ENCODE results near the gene MEDAG.

The MEDAG gene

DNA sequence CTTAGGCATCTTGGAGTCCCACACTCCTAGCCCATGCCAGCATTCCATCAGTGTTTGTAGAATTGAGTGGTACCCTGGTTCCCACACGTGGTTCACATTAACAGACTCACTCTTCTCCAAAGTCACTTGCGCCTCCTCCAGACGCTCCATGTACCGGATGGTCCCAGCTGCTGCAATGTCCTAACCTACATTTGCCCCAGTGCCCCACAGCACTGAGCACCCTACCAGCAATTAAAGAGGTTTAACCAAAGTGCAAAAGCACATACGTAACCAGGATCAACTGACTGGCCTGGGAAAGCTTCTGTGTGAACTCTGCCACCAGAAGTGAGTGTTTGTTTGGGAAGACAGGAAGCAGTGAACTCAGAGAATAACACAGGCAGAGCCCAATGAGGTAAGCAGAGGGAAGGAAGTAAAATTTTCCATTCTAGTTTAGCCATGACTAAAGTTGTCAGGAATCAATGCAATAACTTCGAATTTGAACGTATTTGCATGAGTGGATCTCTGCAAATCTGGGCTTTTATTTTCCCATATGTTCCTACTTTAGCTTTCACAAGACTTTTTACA, 7.3 kb upstream of the MEDAG start:
- H3K14ac ChIP-seq (ENCODE audit: low read length in 2 of 2): no peak overlapping the region
- peak overlapping the region; percentile 35 to 75 for H3K18ac ChIP-seq (ENCODE audit: low read depth in 1 of 2, low read length in 2 of 2)
- H4K91ac ChIP-seq (ENCODE audit: low read length): peak overlapping the region; percentile 7
- H3K9ac ChIP-seq (ENCODE audit: low read length): peak overlapping the region; percentile 82
- no peak overlapping the region for H3K23ac ChIP-seq (ENCODE audit: low read length in 2 of 2)
- H3K4me2 ChIP-seq (ENCODE audit: low read length, poor library complexity, severe bottlenecking): no peak overlapping the region
- H2BK120ac ChIP-seq (ENCODE audit: low read depth, low read length): no peak overlapping the region
- H3K4me3 ChIP-seq (ENCODE audit: insufficient read depth in 1 of 2, low read depth in 1 of 2, low read length in 2 of 2): peak overlapping the region in 1 of 2 experiments; percentile 40
- peaks cover 12% of the 10 kb centered on the region for H3K4me1 ChIP-seq (ENCODE audit: control insufficient read depth, insufficient read depth, low read depth, low read length)
- H2AK5ac ChIP-seq (ENCODE audit: low read length, severe bottlenecking): peak overlapping the region; percentile 4
- H2BK5ac ChIP-seq (ENCODE audit: low read depth, low read length, poor library complexity, severe bottlenecking): no peak overlapping the region
- no peaks in the 10 kb centered on the region for H3K36me3 ChIP-seq (ENCODE audit: control insufficient read depth in 1 of 2, insufficient read depth in 2 of 2, low read depth in 1 of 2, low read length in 2 of 2)
- no peaks in the 10 kb centered on the region for H3K27me3 ChIP-seq (ENCODE audit: control insufficient read depth in 1 of 2, insufficient read depth in 1 of 2, low read length in 2 of 2)
- no peak overlapping the region for H2AFZ ChIP-seq (ENCODE audit: low read depth, low read length)
- DNase-seq: peak; percentile 100
- no peaks in the 10 kb centered on the region for H3K9me3 ChIP-seq (ENCODE audit: control insufficient read depth, low read length)
- no peak overlapping the region for H4K8ac ChIP-seq (ENCODE audit: low read length)
- peak overlapping the region; percentile 2 to 47 for H2BK12ac ChIP-seq (ENCODE audit: low read length in 2 of 2)
- H3K79me1 ChIP-seq (replicated peaks; ENCODE audit: low read length, poor library complexity, severe bottlenecking): peaks cover 2% of the 10 kb centered on the region
- H2BK15ac ChIP-seq (ENCODE audit: low read depth, poor library complexity, severe bottlenecking): no peak overlapping the region
- 25% methylated on average over 5 of the region's 7 CpGs for WGBS
- H3K4ac ChIP-seq (ENCODE audit: low read depth in 1 of 2, low read length in 2 of 2): peak overlapping the region in 1 of 2 experiments; percentile 5
- peak overlapping the region; percentile 71 for H3K27ac ChIP-seq (ENCODE audit: low read length, poor library complexity, severe bottlenecking)

DNA sequence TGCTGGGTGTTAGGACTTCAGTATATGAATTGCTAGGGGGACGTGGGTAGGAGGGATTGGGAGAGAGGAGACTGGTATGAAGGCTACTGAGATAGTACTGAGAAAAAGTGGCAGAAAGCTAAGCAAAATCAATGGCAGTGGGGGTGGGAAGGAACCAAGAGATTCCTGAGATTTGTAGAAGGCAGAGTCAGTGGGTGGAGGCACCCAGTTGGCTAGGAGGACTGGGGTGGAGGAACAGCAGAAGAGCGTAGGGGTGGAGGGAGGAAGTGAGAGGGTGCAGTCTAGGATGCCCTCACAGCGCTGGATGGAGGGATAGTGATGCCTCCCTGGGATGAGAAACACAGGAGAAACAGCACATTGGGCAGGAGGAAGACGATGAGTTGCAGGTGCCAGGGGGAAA, 5.6 kb upstream of the MEDAG start:
- Histone ChIP-seq H3K27me3 (ENCODE audit: control insufficient read depth in 1 of 2, insufficient read depth in 1 of 2, low read length in 2 of 2) (no peaks in the 10 kb centered on the region), H4K8ac (ENCODE audit: low read length) (no peak overlapping the region), H3K27ac (ENCODE audit: low read length, poor library complexity, severe bottlenecking) (no peak overlapping the region), H3K9me3 (ENCODE audit: control insufficient read depth, low read length) (no peaks in the 10 kb centered on the region), H3K4ac (ENCODE audit: low read depth in 1 of 2, low read length in 2 of 2) (peak overlapping the region; percentile 1 to 65), H3K4me2 (ENCODE audit: low read length, poor library complexity, severe bottlenecking) (no peak overlapping the region), H3K9ac (ENCODE audit: low read length) (peak overlapping the region; percentile 82), H3K18ac (ENCODE audit: low read depth in 1 of 2, low read length in 2 of 2) (peak overlapping the region in 1 of 2 experiments; percentile 75), H2BK5ac (ENCODE audit: low read depth, low read length, poor library complexity, severe bottlenecking) (no peak overlapping the region), H4K91ac (ENCODE audit: low read length) (peak overlapping the region; percentile 22), H3K36me3 (ENCODE audit: control insufficient read depth in 1 of 2, insufficient read depth in 2 of 2, low read depth in 1 of 2, low read length in 2 of 2) (no peaks in the 10 kb centered on the region), H2BK12ac (ENCODE audit: low read length in 2 of 2) (peak overlapping the region; percentile 92 to 95), H2BK120ac (ENCODE audit: low read depth, low read length) (peak overlapping the region; percentile 24), H2AFZ (ENCODE audit: low read depth, low read length) (no peak overlapping the region), H2AK5ac (ENCODE audit: low read length, severe bottlenecking) (peak overlapping the region; percentile 67), H2BK15ac (ENCODE audit: low read depth, poor library complexity, severe bottlenecking) (no peak overlapping the region), H3K79me1 (replicated peaks; ENCODE audit: low read length, poor library complexity, severe bottlenecking) (peaks cover 2% of the 10 kb centered on the region), H3K14ac (ENCODE audit: low read length in 2 of 2) (no peak overlapping the region), H3K4me1 (ENCODE audit: control insufficient read depth, insufficient read depth, low read depth, low read length) (peaks cover 12% of the 10 kb centered on the region), H3K4me3 (ENCODE audit: insufficient read depth in 1 of 2, low read depth in 1 of 2, low read length in 2 of 2) (peak overlapping the region in 1 of 2 experiments; percentile 14), H3K23ac (ENCODE audit: low read length in 2 of 2) (no peak overlapping the region)
- no peak for DNase-seq
- 94% methylated on average over 4 of the region's 4 CpGs for WGBS

DNA sequence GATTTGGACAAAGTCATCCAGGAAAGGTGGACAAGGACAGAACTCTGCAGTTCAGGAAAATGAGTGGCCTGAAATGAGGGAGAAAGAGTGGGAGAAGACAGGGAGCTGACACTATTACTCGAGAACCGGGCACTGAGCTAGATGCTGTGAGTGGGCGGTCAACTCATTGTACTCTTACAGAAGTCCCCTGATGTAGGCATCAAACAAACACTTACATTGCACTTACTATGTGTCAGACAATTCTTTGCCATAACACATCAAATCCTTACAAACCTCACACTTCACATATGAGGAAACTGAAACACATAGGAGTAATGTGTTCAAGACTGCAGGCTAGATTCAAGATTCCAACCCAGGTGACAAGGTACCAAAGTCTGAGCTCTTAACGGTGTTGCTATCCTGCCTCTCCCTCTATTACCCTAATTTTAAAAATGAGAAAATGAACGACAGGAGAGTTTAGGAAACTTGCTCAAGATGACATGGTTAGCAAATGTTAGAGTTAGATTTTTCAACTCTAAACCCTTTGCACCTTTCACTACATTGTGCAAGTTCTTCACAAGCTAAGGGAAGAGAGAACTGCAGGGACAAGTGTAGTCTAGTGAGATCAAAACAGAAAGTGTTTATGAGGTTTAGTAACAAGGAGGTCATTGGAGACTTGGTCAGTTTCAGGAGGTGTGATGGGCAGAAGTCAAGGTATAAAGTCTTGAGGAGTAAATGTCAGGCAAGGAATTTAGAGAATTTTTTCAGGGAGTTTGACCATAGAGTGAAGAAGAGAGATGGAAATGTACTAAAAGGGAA, 4.9 kb upstream of the MEDAG start:
- Histone ChIP-seq H2BK5ac (ENCODE audit: low read depth, low read length, poor library complexity, severe bottlenecking) (no peak overlapping the region), H2BK120ac (ENCODE audit: low read depth, low read length) (no peak overlapping the region), H3K4ac (ENCODE audit: low read depth in 1 of 2, low read length in 2 of 2) (peak overlapping the region in 1 of 2 experiments; percentile 24), H3K9me3 (ENCODE audit: control insufficient read depth, low read length) (no peaks in the 10 kb centered on the region), H2BK12ac (ENCODE audit: low read length in 2 of 2) (peak overlapping the region; percentile 92 to 95), H2AFZ (ENCODE audit: low read depth, low read length) (no peak overlapping the region), H2BK15ac (ENCODE audit: low read depth, poor library complexity, severe bottlenecking) (no peak overlapping the region), H4K8ac (ENCODE audit: low read length) (no peak overlapping the region), H3K4me3 (ENCODE audit: insufficient read depth in 1 of 2, low read depth in 1 of 2, low read length in 2 of 2) (no peak overlapping the region), H2AK5ac (ENCODE audit: low read length, severe bottlenecking) (peak overlapping the region; percentile 36), H3K18ac (ENCODE audit: low read depth in 1 of 2, low read length in 2 of 2) (no peak overlapping the region), H3K23ac (ENCODE audit: low read length in 2 of 2) (no peak overlapping the region), H3K36me3 (ENCODE audit: control insufficient read depth in 1 of 2, insufficient read depth in 2 of 2, low read depth in 1 of 2, low read length in 2 of 2) (peaks cover 0 to 5% of the 10 kb centered on the region in 2 experiments), H3K4me2 (ENCODE audit: low read length, poor library complexity, severe bottlenecking) (no peak overlapping the region), H3K9ac (ENCODE audit: low read length) (no peak overlapping the region), H4K91ac (ENCODE audit: low read length) (peak overlapping the region; percentile 49), H3K27me3 (ENCODE audit: control insufficient read depth in 1 of 2, insufficient read depth in 1 of 2, low read length in 2 of 2) (no peaks in the 10 kb centered on the region), H3K14ac (ENCODE audit: low read length in 2 of 2) (no peak overlapping the region), H3K27ac (ENCODE audit: low read length, poor library complexity, severe bottlenecking) (no peak overlapping the region), H3K4me1 (ENCODE audit: control insufficient read depth, insufficient read depth, low read depth, low read length) (peaks cover 15% of the 10 kb centered on the region), H3K79me1 (replicated peaks; ENCODE audit: low read length, poor library complexity, severe bottlenecking) (peaks cover 2% of the 10 kb centered on the region)
- WGBS: 92% methylated on average over 3 of the region's 5 CpGs
- no peak for DNase-seq

DNA sequence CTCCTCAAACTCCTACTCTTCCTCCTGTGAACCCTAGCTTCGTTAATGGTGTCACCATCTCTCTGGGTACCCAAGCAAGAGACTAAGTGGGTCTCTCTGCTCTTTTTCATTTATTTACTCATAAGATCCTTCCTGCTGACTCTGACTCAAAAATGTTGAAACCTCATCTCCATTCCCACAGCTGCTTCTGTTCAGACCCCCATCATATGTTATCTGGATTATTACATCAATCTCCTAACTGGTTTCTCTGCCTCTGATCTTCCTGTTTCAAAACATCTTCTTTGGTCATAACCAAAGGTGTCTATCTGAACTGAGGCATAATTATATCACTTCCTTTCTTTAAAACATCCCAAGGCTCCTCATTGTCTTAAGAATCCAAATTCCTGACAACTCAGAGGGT, 2.0 kb upstream of the MEDAG start:
- H2BK120ac ChIP-seq (ENCODE audit: low read depth, low read length): no peak overlapping the region
- H3K4ac ChIP-seq (ENCODE audit: low read depth in 1 of 2, low read length in 2 of 2): no peak overlapping the region
- H3K14ac ChIP-seq (ENCODE audit: low read length in 2 of 2): no peak overlapping the region
- DNase-seq: peak; percentile 41
- peak overlapping the region; percentile 31 for H4K8ac ChIP-seq (ENCODE audit: low read length)
- WGBS: 87% methylated on average over 1 of the region's 1 CpG
- no peak overlapping the region for H2BK5ac ChIP-seq (ENCODE audit: low read depth, low read length, poor library complexity, severe bottlenecking)
- H4K91ac ChIP-seq (ENCODE audit: low read length): no peak overlapping the region
- no peak overlapping the region for H2BK15ac ChIP-seq (ENCODE audit: low read depth, poor library complexity, severe bottlenecking)
- no peak overlapping the region for H2AFZ ChIP-seq (ENCODE audit: low read depth, low read length)
- H3K9ac ChIP-seq (ENCODE audit: low read length): no peak overlapping the region
- no peaks in the 10 kb centered on the region for H3K9me3 ChIP-seq (ENCODE audit: control insufficient read depth, low read length)
- peaks cover 24% of the 10 kb centered on the region for H3K4me1 ChIP-seq (ENCODE audit: control insufficient read depth, insufficient read depth, low read depth, low read length)
- H3K4me2 ChIP-seq (ENCODE audit: low read length, poor library complexity, severe bottlenecking): no peak overlapping the region
- no peaks in the 10 kb centered on the region for H3K79me1 ChIP-seq (replicated peaks; ENCODE audit: low read length, poor library complexity, severe bottlenecking)
- H3K27ac ChIP-seq (ENCODE audit: low read length, poor library complexity, severe bottlenecking): no peak overlapping the region
- H3K36me3 ChIP-seq (ENCODE audit: control insufficient read depth in 1 of 2, insufficient read depth in 2 of 2, low read depth in 1 of 2, low read length in 2 of 2): peaks cover 0 to 10% of the 10 kb centered on the region in 2 experiments
- peak overlapping the region; percentile 13 for H2AK5ac ChIP-seq (ENCODE audit: low read length, severe bottlenecking)
- H3K4me3 ChIP-seq (ENCODE audit: insufficient read depth in 1 of 2, low read depth in 1 of 2, low read length in 2 of 2): no peak overlapping the region
- H3K18ac ChIP-seq (ENCODE audit: low read depth in 1 of 2, low read length in 2 of 2): no peak overlapping the region
- H2BK12ac ChIP-seq (ENCODE audit: low read length in 2 of 2): peak overlapping the region in 1 of 2 experiments; percentile 18
- no peak overlapping the region for H3K23ac ChIP-seq (ENCODE audit: low read length in 2 of 2)
- H3K27me3 ChIP-seq (ENCODE audit: control insufficient read depth in 1 of 2, insufficient read depth in 1 of 2, low read length in 2 of 2): no peaks in the 10 kb centered on the region

Measured in mesenchymal stem cell (in vitro differentiated cells and primary cell).